Ectodermal cell (in vitro differentiated cells): ENCODE data around the gene SDK2.

Source experiments
- H3K27ac ChIP-seq: 2 replicates; pipeline ENCODE4 v1.7.0; 2013; ENCODE audit warnings: mild to moderate bottlenecking, low read depth, low read length; ENCODE audit not compliant: insufficient read depth, poor library complexity, severe bottlenecking
- H3K27me3 ChIP-seq: 2 replicates; pipeline ENCODE4 v1.7.0; 2013; ENCODE audit warnings: mild to moderate bottlenecking, low read length; ENCODE audit not compliant: insufficient read depth, control insufficient read depth, poor library complexity, severe bottlenecking
- H3K36me3 ChIP-seq: one replicate; pipeline ENCODE4 v1.7.0; 2013; ENCODE audit warnings: low read length; ENCODE audit not compliant: control insufficient read depth, insufficient read depth
- H3K4me1 ChIP-seq: one replicate; pipeline ENCODE4 v1.7.0; 2013; ENCODE audit warnings: low read length; ENCODE audit not compliant: control insufficient read depth, insufficient read depth
- H3K4me3 ChIP-seq: 2 replicates; pipeline ENCODE4 v1.7.0; 2013; ENCODE audit warnings: low read depth, low read length, control low read depth; ENCODE audit not compliant: insufficient read depth
- H3K9me3 ChIP-seq: 2 replicates; pipeline ENCODE4 v1.7.0; 2013; ENCODE audit warnings: mild to moderate bottlenecking, low read length, moderate library complexity; ENCODE audit not compliant: control insufficient read depth
- WGBS, 2 experiments: methylation state at CpG; one replicate each; pipeline ENCODE4 v1.1.7; 2013; ENCODE audit warnings: missing lambda C conversion rate in 2 of 2; 5-methylcytosine and 5-hydroxymethylcytosine counted together

SDK2 gene

GRCh38 chr17:73404246-73404645 is 240.0 kb downstream of the SDK2 start:
- H3K27ac ChIP-seq, result no peak overlapping the region
- H3K27me3 ChIP-seq, result no peaks in the 10 kb centered on the region
- 95 to 97% methylated on average over 4 of the region's 4 CpGs for WGBS, 2 experiments
- H3K9me3 ChIP-seq, result no peaks in the 10 kb centered on the region
- no peak overlapping the region for H3K4me3 ChIP-seq
- H3K4me1 ChIP-seq, result no peaks in the 10 kb centered on the region
- peaks cover 39% of the 10 kb centered on the region for H3K36me3 ChIP-seq

GRCh38 chr17:73402466-73402865 is 241.8 kb downstream of the SDK2 start:
- Histone ChIP-seq H3K4me1 (no peaks in the 10 kb centered on the region), H3K9me3 (no peaks in the 10 kb centered on the region), H3K27me3 (no peaks in the 10 kb centered on the region), H3K4me3 (no peak overlapping the region), H3K27ac (no peak overlapping the region), H3K36me3 (peaks cover 57% of the 10 kb centered on the region)
- WGBS, 2 experiments, result 94 to 95% methylated on average over 6 to 7 of the region's 7 CpGs

GRCh38 chr17:73401911-73402310 is 242.3 kb downstream of the SDK2 start:
- 85 to 87% methylated on average over 18 of the region's 18 CpGs for WGBS, 2 experiments
- Histone ChIP-seq H3K9me3 (no peaks in the 10 kb centered on the region), H3K36me3 (peaks cover 59% of the 10 kb centered on the region), H3K27me3 (no peaks in the 10 kb centered on the region), H3K27ac (no peak overlapping the region), H3K4me3 (no peak overlapping the region), H3K4me1 (no peaks in the 10 kb centered on the region)

- H3K9me3 ChIP-seq, result no peaks in the 10 kb centered on the region
- H3K4me3 ChIP-seq, result no peak overlapping the region
- H3K27ac ChIP-seq, result no peak overlapping the region
- no peaks in the 10 kb centered on the region for H3K4me1 ChIP-seq
- 96 to 97% methylated on average over 18 of the region's 18 CpGs for WGBS, 2 experiments
- H3K36me3 ChIP-seq, result peaks cover 64% of the 10 kb centered on the region
- no peaks in the 10 kb centered on the region for H3K27me3 ChIP-seq
Measured at GRCh38 chr17:73400915-73401545, 243.2 kb downstream of the SDK2 start.

- no peaks in the 10 kb centered on the region for H3K9me3 ChIP-seq
- 96% methylated on average over 11 of the region's 11 CpGs for whole genome bisulfite sequencing, 2 experiments
- no peak overlapping the region for H3K4me3 ChIP-seq
- H3K36me3 ChIP-seq, result peaks cover 79% of the 10 kb centered on the region
- H3K4me1 ChIP-seq, result no peaks in the 10 kb centered on the region
- no peaks in the 10 kb centered on the region for H3K27me3 ChIP-seq
- H3K27ac ChIP-seq, result no peak overlapping the region
Measured at GRCh38 chr17:73399056-73399455, 245.2 kb downstream of the SDK2 start.

- Histone ChIP-seq H3K4me1 (no peaks in the 10 kb centered on the region), H3K4me3 (no peak overlapping the region), H3K27me3 (no peaks in the 10 kb centered on the region), H3K9me3 (no peaks in the 10 kb centered on the region), H3K36me3 (peaks cover 81% of the 10 kb centered on the region), H3K27ac (no peak overlapping the region)
- WGBS, 2 experiments, result 94 to 96% methylated on average over 17 of the region's 17 CpGs
Measured at GRCh38 chr17:73397856-73398540, 246.2 kb downstream of the SDK2 start.

- Histone ChIP-seq H3K4me3 (no peak overlapping the region), H3K36me3 (peaks cover 84% of the 10 kb centered on the region), H3K27me3 (no peaks in the 10 kb centered on the region), H3K27ac (no peak overlapping the region), H3K4me1 (no peaks in the 10 kb centered on the region), H3K9me3 (no peaks in the 10 kb centered on the region)
- WGBS, 2 experiments, result 94 to 95% methylated on average over 17 of the region's 17 CpGs
Measured at GRCh38 chr17:73397278-73397826, 246.9 kb downstream of the SDK2 start.

- 89 to 91% methylated on average over 21 of the region's 21 CpGs for WGBS, 2 experiments
- Histone ChIP-seq H3K36me3 (peaks cover 83% of the 10 kb centered on the region), H3K4me3 (no peak overlapping the region), H3K4me1 (no peaks in the 10 kb centered on the region), H3K27ac (no peak overlapping the region), H3K27me3 (no peaks in the 10 kb centered on the region), H3K9me3 (no peaks in the 10 kb centered on the region)
Measured at GRCh38 chr17:73396431-73397277, 247.6 kb downstream of the SDK2 start.

- Histone ChIP-seq H3K27ac (no peak overlapping the region), H3K9me3 (no peaks in the 10 kb centered on the region), H3K27me3 (no peaks in the 10 kb centered on the region), H3K4me3 (no peak overlapping the region), H3K36me3 (peaks cover 88% of the 10 kb centered on the region), H3K4me1 (no peaks in the 10 kb centered on the region)
- WGBS, 2 experiments, result 93% methylated on average over 25 of the region's 25 CpGs
Measured at GRCh38 chr17:73394512-73395450, 249.5 kb downstream of the SDK2 start.
